ENCODE measurements around the gene IPP.

DNA sequence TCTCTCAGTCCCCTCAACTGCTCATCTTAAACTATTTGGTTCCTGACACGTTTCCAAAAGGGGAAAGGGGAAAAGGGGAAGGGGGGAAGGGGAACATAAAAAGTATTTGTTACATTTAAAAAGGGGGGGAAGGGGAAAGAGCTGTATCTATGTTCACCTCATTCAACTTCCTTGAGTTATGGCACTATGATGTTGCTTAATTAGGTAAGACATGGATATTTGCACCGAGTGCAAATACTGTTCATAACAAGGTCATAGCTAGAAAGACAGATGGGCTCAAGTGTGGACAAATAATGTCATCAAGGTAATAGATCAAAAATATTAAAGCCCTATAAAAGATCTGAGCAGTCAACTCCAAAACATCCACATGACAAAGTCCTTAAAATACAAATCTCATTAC, 90.1 kb downstream of the IPP start:
- TF ChIP-seq POU2F2 (IDR thresholded peaks at IDR 0.05; ENCODE audit: low read depth, low read length) (no peak), TAF1 (IDR thresholded peaks at IDR 0.05; ENCODE audit: low read depth, low read length) (no peak), POLR2A (IDR thresholded peaks at IDR 0.05; ENCODE audit: low read depth, low read length) (no peak), POLR2AphosphoS5 (IDR thresholded peaks at IDR 0.05; ENCODE audit: low read depth, low read length) (no peak)
